Measurements from ENCODE around the gene INO80C. TPM values are rescaled to one million over a fixed set of nuclear protein-coding genes. Genes with fewer than 3 reads are reported as not detected.

Gene INO80C
- total RNA-seq, result 27.5 TPM

GRCh38 chr18:35497370-35498197 is at the start of gene INO80C:
TSS of gene INO80C (minus strand) at chr18:35497960. CDS start at chr18:35497874, 86 bp downstream.
- intact Hi-C loops (cut with DNase I), result no loop called here
- DNase-seq (ENCODE audit: low spot score), result peak; percentile 95
- ATAC-seq, result peak; percentile 99

- ATAC-seq, result no peak
- intact Hi-C loops (cut with DNase I), result no loop called here
Measured at GRCh38 chr18:35547008-35547605, 49.3 kb upstream of the INO80C start.

GRCh38 chr18:35542356-35542755 is 44.6 kb upstream of the INO80C start:
- no peak for DNase-seq (ENCODE audit: low spot score)
- ATAC-seq, result no peak
- intact Hi-C loops (cut with DNase I), result no loop called here

More at GRCh38 chr18:35547008-35547605, 49.3 kb upstream of the INO80C start:
- DNase-seq (ENCODE audit: low spot score), result no peak

GRCh38 chr18:35535297-35535696 is 37.5 kb upstream of the INO80C start:
- DNase-seq (ENCODE audit: low spot score), result no peak
- ATAC-seq, result no peak
- intact Hi-C loops (cut with DNase I), result no loop called here

- intact Hi-C loops (cut with DNase I), result no loop called here
- DNase-seq (ENCODE audit: low spot score) (no peak), ATAC-seq (no peak)
Measured at GRCh38 chr18:35533916-35534405, 36.2 kb upstream of the INO80C start.

GRCh38 chr18:35528749-35529274 is 31.1 kb upstream of the INO80C start:
- DNase-seq (ENCODE audit: low spot score), result no peak
- ATAC-seq, result no peak
- intact Hi-C loops (cut with DNase I), result loop anchor here (10.0 kb wide), 1 partner anchor 1296 kb away; the partner anchor contains the start of genes KIAA1328 and TPGS2

- ATAC-seq (peak; percentile 74), DNase-seq (ENCODE audit: low spot score) (no peak)
- intact Hi-C loops (cut with DNase I), result loop anchor here (10.0 kb wide), 1 partner anchor 1298 kb away; the partner anchor contains the start of genes KIAA1328 and TPGS2
Measured at GRCh38 chr18:35526495-35527059, 28.8 kb upstream of the INO80C start.

- intact Hi-C loops (cut with DNase I), result loop anchor here (10.0 kb wide), 1 partner anchor 1299 kb away; the partner anchor contains the start of genes KIAA1328 and TPGS2
- peak; percentile 40 for ATAC-seq
- no peak for DNase-seq (ENCODE audit: low spot score)
Measured at GRCh38 chr18:35525795-35526494, 28.2 kb upstream of the INO80C start.

GRCh38 chr18:35524226-35524625 is 26.5 kb upstream of the INO80C start:
- intact Hi-C loops (cut with DNase I), result loop anchor here (10.0 kb wide), 1 partner anchor 1301 kb away; the partner anchor contains the start of genes KIAA1328 and TPGS2
- DNase-seq (ENCODE audit: low spot score) (peak; percentile 63), ATAC-seq (peak; percentile 80)

GRCh38 chr18:35522130-35522959 is 24.6 kb upstream of the INO80C start:
- intact Hi-C loops (cut with DNase I), result loop anchor here (10.0 kb wide), 1 partner anchor 1302 kb away; the partner anchor contains the start of genes KIAA1328 and TPGS2
- ATAC-seq (no peak), DNase-seq (ENCODE audit: low spot score) (no peak)

GRCh38 chr18:35521133-35521532 is 23.4 kb upstream of the INO80C start:
- intact Hi-C loops (cut with DNase I), result loop anchor here (10.0 kb wide), 1 partner anchor 1304 kb away; the partner anchor contains the start of genes KIAA1328 and TPGS2
- no peak for DNase-seq (ENCODE audit: low spot score)
- no peak for ATAC-seq

GRCh38 chr18:35519148-35519899 is 21.6 kb upstream of the INO80C start:
- ATAC-seq (peak; percentile 31), DNase-seq (ENCODE audit: low spot score) (no peak)
- intact Hi-C loops (cut with DNase I), result no loop called here

- ATAC-seq (no peak), DNase-seq (ENCODE audit: low spot score) (no peak)
- intact Hi-C loops (cut with DNase I), result no loop called here
Measured at GRCh38 chr18:35517715-35518114, 20.0 kb upstream of the INO80C start.

GRCh38 chr18:35516789-35517188 is 19.0 kb upstream of the INO80C start:
- DNase-seq (ENCODE audit: low spot score) (no peak), ATAC-seq (no peak)
- intact Hi-C loops (cut with DNase I), result no loop called here

GRCh38 chr18:35516351-35516750 is 18.6 kb upstream of the INO80C start:
- ATAC-seq, result no peak
- intact Hi-C loops (cut with DNase I), result no loop called here

GRCh38 chr18:35515460-35516130 is 17.8 kb upstream of the INO80C start:
- DNase-seq (ENCODE audit: low spot score), result no peak
- no peak for ATAC-seq
- intact Hi-C loops (cut with DNase I), result no loop called here

More at GRCh38 chr18:35516351-35516750, 18.6 kb upstream of the INO80C start:
- DNase-seq (ENCODE audit: low spot score), result no peak
